Neuron (in vitro differentiated cells): ENCODE measurements around the gene MAP1B.

Source experiments
- H2AFZ ChIP-seq: one replicate; pipeline ENCODE4 v1.6.1; 2013; ENCODE audit warnings: low read depth, mild to moderate bottlenecking, inconsistent platforms, low read length, moderate library complexity
- H3K27me3 ChIP-seq: one replicate; pipeline ENCODE4 v1.6.1; 2013; ENCODE audit warnings: low read length; ENCODE audit not compliant: insufficient read depth
- H3K36me3 ChIP-seq: one replicate; pipeline ENCODE4 v1.6.1; 2013; ENCODE audit warnings: low read length; ENCODE audit not compliant: insufficient read depth
- H3K4me1 ChIP-seq: one replicate; pipeline ENCODE4 v1.6.1; 2013; ENCODE audit warnings: low read length; ENCODE audit not compliant: insufficient read depth
- H3K4me3 ChIP-seq: 2 replicates; pipeline ENCODE4 v1.5.1; 2013; ENCODE audit warnings: mild to moderate bottlenecking, low read length, moderate library complexity
- H3K9me3 ChIP-seq: one replicate; pipeline ENCODE4 v1.6.1; 2013; ENCODE audit warnings: low read length

The MAP1B gene

DNA sequence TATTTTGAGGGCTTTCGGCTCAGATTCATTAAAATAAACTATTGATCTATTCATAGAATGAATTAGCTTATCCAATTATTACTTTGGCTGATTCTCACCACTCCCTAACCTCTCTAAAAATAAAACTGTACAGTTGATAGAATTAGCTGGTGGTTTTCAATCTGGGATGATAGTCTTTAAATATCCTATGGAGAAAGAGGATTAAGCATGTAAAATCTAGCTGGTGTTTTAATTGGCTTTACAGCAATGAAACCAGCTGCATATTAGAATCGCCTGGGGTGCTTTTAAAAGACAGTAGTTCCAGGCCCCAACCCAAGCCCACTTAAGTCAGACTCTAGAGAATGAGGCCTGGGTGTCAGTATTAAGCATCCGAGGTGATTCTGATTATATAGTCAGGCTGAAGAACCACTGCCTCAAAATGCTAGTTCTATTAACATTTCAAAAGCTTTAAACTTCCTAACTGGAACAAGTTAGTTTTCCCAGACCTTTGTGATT, 95.1 kb downstream of the MAP1B start:
- H3K4me1 ChIP-seq = no peaks in the 10 kb centered on the region
- H3K36me3 ChIP-seq = peaks cover 99% of the 10 kb centered on the region
- no peak overlapping the region for H3K4me3 ChIP-seq
- no peak overlapping the region for H2AFZ ChIP-seq
- H3K27me3 ChIP-seq = no peaks in the 10 kb centered on the region
- peaks cover 2% of the 10 kb centered on the region for H3K9me3 ChIP-seq

DNA sequence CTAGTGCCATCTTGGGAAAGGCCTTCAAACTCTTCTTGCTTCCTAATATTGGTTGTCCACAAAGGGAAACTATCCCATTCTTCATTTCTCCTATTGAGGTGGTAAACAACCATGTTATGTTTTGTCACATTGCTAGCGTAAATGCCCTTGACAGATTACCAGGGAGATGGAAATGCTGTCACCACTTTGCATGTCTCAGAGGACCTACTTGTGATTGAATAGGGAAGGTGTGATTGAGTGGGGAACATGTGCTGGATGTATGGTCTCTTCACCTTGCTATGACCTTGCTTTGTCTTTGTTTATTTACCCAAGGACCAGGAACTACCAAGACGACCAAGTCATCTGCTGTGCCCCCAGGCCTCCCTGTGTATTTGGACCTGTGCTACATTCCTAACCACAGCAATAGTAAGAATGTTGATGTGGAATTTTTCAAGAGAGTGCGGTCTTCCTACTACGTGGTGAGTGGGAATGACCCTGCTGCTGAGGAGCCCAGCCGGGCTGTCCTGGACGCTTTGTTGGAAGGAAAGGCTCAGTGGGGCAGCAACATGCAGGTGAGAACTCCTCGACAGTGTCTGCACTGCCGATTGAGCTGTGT, 96.1 kb downstream of the MAP1B start:
- Histone ChIP-seq H3K36me3 (peaks cover 99% of the 10 kb centered on the region), H3K27me3 (no peaks in the 10 kb centered on the region), H3K4me1 (peaks cover 5% of the 10 kb centered on the region), H2AFZ (no peak overlapping the region), H3K9me3 (no peaks in the 10 kb centered on the region), H3K4me3 (no peak overlapping the region)

DNA sequence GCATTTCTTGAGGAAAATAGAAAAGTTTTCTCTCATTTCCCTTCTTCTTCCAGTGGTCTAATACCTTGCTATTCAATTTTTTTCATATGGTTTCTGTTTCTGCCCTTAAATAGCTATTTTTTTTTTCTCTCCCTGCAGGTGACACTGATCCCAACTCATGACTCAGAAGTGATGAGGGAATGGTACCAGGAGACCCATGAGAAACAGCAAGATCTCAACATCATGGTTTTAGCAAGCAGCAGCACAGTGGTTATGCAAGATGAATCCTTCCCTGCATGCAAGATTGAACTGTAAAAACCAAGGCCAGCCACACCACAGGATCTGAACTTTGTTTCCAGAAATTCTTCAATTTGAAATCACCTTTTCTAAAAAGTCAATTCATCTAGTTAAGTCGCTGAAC, 97.7 kb downstream of the MAP1B start:
- H3K36me3 ChIP-seq = peaks cover 96% of the 10 kb centered on the region

DNA sequence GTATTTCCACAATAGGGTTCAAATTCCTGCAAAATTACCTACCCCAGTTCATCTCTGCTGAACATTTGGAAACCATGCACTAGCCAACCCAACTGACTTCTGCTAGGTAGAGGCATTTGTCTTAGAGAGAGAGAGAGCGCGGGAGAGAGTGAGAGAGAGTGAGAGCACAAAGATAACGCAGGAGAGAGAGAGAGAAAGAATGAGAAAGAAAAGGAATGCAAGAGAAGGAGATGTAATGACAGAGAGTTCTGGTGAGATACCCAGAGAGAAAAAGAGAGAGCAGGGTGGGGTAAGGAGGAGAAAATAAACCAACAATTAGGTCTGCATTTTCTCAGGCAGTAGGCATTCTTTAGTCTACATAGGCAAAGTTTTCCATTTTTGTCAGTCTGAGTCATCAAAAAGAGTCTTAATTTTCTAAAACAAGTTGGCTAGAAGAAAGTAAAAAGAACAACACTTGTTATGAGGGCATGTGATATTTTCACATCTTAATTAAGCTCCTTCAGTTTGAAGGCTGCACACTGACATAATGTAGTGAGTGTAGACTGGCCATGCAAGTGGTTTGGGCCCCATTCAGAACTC, 98.2 kb downstream of the MAP1B start:
- no peak overlapping the region for H3K4me3 ChIP-seq
- H3K36me3 ChIP-seq = peaks cover 90% of the 10 kb centered on the region
- no peak overlapping the region for H2AFZ ChIP-seq
- no peaks in the 10 kb centered on the region for H3K9me3 ChIP-seq
- no peaks in the 10 kb centered on the region for H3K27me3 ChIP-seq
- H3K4me1 ChIP-seq = peaks cover 23% of the 10 kb centered on the region

More for the DNA sequence above, 97.7 kb downstream of the MAP1B start:
- Histone ChIP-seq H3K4me1 (peaks cover 18% of the 10 kb centered on the region), H3K4me3 (no peak overlapping the region), H3K27me3 (no peaks in the 10 kb centered on the region), H2AFZ (no peak overlapping the region), H3K9me3 (no peaks in the 10 kb centered on the region)

DNA sequence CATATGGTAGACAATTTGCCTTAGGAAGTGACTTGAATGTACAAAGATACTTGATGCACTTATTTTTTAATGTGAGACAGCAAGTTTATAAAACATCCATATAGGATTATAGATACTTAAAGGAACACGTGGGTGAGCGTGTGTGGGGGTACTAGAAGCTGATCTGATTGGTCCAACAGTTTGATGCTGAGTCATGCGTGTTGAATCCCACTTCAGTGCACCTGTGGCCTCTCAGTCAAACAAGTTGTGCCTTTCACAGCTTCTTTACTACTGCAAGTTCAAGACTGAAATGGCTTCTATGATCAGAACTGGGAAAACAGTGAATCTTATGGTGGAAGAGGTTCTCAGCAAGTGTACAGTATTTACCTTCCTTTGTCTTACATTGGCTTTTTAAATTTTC, 98.9 kb downstream of the MAP1B start:
- peaks cover 84% of the 10 kb centered on the region for H3K36me3 ChIP-seq
- no peak overlapping the region for H3K4me3 ChIP-seq
- no peak overlapping the region for H2AFZ ChIP-seq
- no peaks in the 10 kb centered on the region for H3K27me3 ChIP-seq
- peaks cover 24% of the 10 kb centered on the region for H3K4me1 ChIP-seq
- no peaks in the 10 kb centered on the region for H3K9me3 ChIP-seq

DNA sequence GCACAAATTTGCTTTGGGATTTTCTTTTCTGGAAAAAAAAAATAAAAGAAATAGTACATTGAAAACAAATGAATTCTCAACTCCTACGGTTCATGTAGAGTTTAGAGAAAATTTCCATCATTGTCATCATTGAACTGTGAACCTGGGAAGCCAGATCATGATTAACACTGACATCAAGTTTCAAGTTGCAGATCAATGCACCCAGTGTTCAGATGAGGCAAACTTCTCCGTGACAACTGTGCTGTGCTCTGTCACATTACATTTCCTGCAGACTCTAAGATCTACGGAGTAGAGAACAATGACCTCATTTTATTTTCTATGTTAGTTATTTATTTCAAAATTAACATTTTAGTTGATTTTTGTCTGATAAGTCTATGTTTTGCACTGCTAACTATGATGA, 99.7 kb downstream of the MAP1B start:
- Histone ChIP-seq H3K4me3 (no peak overlapping the region), H3K36me3 (peaks cover 76% of the 10 kb centered on the region), H2AFZ (no peak overlapping the region), H3K9me3 (no peaks in the 10 kb centered on the region), H3K27me3 (no peaks in the 10 kb centered on the region), H3K4me1 (peaks cover 24% of the 10 kb centered on the region)

DNA sequence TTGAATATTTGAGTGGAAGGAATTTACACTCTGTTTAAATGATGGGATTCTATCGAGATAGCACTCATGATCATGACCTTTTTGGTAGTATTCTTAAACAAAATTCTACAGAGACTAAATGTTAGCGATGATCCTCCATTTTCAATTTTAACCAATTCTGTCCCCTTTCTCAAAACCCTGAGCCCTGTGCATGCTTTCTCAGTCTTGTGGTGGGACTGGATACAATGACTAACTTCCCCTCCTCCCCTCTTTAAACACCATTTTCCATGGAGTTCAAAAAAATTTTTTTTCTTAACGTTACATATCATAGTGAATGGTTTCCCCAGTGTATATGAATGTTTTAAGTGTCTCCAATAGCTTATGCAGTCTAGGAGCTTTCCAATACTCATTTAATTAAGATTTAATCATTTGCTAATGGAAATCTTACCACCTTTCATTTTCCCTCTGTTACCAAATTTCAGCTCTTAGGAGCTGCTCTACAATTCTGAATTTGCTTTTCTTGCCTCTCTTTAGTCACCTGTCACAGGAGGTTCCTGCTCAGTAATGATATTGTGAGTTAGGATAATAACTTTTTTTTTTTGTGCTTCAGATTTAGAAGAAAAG, 101.2 kb downstream of the MAP1B start:
- Histone ChIP-seq H3K36me3 (peaks cover 62% of the 10 kb centered on the region), H3K9me3 (no peaks in the 10 kb centered on the region), H3K4me1 (peaks cover 24% of the 10 kb centered on the region), H3K27me3 (no peaks in the 10 kb centered on the region), H3K4me3 (no peak overlapping the region), H2AFZ (no peak overlapping the region)

DNA sequence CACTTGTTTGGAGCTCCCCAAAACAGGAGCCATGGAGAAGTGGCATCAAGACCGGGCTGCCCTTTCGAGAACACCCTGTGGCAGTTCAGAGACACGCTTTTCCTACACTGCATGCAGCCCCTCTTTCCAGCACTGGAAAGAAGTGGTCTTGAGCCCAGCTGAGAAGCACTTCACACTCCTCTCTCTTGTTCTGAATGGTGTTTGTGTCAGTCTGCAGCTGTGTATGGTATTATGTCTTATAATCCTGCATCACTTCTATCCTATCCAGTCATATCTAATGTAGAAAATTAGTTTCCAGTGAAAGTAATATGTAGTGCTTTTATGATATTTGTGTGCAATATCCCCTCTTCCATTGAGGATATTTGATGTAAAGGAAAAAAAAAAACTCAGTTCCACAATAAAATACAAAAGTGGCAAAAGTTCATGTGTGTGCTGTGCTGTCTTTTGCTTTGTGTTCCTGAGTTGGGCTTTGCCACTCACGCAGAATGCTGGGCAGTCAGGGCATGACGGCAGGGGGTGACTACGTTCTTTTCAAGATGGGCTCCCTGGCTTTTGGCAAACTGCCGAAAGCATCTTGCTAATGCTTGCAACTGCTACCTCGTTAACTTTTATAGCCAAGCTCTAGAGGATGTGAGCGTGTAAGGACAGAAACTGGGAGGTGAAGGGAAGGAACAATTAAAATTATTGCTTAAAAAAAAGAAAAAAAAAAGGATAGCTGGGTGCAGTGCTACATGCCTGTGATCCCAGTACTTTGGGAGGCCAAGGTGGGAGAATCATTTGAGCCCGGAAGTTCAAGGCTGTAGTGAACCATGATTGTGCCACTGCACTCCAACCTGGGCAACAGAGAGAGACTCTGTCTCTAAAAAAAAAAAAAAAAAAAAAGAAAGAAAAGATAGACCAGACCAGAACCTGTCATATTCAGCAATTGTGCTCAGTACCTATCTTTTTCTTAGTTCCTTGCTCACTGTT, 102.2 kb downstream of the MAP1B start:
- peaks cover 52% of the 10 kb centered on the region for H3K36me3 ChIP-seq
- H3K4me3 ChIP-seq = no peak overlapping the region
- H2AFZ ChIP-seq = no peak overlapping the region

DNA sequence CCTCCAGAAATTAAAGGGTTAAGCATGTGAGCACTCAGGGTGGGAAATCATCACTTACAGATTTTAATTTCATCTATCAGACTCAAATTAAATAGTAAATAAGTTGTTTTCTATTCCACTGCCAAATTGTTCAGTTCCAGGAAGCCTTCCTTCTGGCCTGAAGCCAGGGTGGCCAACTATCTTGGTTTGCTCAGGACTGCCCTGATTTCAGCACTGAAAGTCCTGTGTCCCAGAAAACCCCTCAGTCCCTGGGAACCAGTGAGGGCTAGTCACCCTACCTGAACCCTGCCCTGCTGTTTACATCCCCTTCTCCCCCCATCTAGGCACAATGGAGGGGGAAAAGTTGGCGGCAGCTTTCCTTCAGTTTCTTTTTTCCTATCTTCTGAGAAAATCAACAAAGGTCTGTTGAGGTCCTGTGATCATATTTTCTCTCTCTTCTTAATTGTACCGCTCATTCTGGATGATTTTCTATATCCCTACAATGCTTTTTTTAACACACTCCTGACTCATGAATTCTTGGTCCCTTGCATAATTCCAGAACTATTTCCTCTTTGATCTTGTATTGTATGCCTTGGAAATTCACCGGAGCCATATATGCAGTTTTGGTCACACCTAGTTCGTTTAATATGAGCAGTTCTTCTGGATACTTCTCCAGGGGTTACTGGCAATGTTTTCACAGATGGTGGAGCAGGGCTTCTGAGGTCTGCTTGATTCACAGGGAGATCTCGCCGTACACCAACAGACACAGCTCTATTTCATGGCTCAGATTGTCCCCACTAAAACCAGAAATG, 103.8 kb downstream of the MAP1B start:
- peaks cover 35% of the 10 kb centered on the region for H3K36me3 ChIP-seq

More for the DNA sequence above, 102.2 kb downstream of the MAP1B start:
- H3K27me3 ChIP-seq = no peaks in the 10 kb centered on the region
- no peaks in the 10 kb centered on the region for H3K9me3 ChIP-seq
- H3K4me1 ChIP-seq = peaks cover 24% of the 10 kb centered on the region

DNA sequence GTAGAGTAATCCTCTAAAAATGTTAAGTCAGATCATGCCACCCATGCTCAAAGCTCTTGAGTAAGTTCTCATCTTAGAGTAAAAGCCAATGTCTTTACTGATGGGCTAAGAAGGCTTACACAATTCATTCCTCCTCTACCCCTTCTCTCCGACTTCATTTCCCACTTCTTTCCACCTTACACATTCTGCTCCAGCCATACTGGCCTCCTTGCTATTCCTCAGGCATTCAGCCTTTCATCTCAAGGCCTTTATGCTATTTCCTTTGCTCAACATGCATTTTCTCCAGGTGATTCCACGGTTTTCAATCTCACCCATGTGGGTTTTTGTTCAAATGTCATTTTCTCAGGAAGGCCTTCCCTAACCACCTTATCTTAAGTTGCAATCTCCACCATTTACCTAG, 104.9 kb downstream of the MAP1B start:
- Histone ChIP-seq H3K4me1 (peaks cover 24% of the 10 kb centered on the region), H3K27me3 (no peaks in the 10 kb centered on the region), H3K36me3 (peaks cover 24% of the 10 kb centered on the region), H2AFZ (no peak overlapping the region), H3K4me3 (no peak overlapping the region), H3K9me3 (no peaks in the 10 kb centered on the region)

More for the DNA sequence above, 103.8 kb downstream of the MAP1B start:
- no peak overlapping the region for H2AFZ ChIP-seq
- H3K27me3 ChIP-seq = no peaks in the 10 kb centered on the region
- H3K4me1 ChIP-seq = peaks cover 24% of the 10 kb centered on the region
- no peak overlapping the region for H3K4me3 ChIP-seq
- no peaks in the 10 kb centered on the region for H3K9me3 ChIP-seq

DNA sequence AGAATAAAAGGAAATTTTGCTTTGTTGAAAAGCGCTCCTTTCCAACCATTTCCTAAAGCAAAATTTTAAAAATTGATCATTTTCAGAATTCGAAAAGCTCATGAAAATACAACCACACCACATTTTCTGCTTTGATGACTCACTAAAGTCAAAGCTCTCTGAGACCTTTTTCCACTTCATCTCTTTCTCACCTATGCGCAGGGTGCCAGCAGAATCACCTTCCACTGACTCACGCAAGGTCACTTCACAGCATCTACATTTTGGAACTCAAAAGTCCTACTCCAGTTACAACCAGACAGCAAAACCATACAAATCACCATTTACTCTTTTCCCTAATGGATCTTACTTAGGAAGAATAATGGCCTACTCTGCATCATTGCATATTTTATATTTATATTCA, 106.2 kb downstream of the MAP1B start:
- H3K4me1 ChIP-seq = peaks cover 18% of the 10 kb centered on the region
- no peak overlapping the region for H3K4me3 ChIP-seq
- no peak overlapping the region for H2AFZ ChIP-seq
- H3K9me3 ChIP-seq = no peaks in the 10 kb centered on the region
- no peaks in the 10 kb centered on the region for H3K27me3 ChIP-seq
- H3K36me3 ChIP-seq = peaks cover 22% of the 10 kb centered on the region

DNA sequence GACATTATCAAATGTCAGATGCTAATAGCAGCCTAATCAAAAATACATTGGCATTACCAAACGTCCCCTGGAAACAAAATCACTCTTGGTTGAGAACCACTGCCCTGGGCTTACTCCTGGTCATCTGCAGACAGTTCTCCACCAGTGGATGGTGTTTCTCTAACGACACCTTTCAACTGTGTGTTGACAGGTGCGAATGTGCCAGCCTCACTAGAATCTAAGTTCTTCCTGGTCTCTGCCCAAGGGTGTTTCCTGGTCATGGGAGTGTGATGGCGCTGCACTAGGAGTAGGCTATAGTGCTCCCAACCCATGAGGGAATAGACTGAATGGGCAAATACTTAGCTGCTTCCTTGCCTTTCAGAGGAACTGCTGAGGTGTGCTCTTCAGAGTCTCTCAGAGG, 106.9 kb downstream of the MAP1B start:
- Histone ChIP-seq H2AFZ (no peak overlapping the region), H3K27me3 (no peaks in the 10 kb centered on the region), H3K4me3 (no peak overlapping the region), H3K36me3 (peaks cover 22% of the 10 kb centered on the region), H3K9me3 (no peaks in the 10 kb centered on the region), H3K4me1 (peaks cover 11% of the 10 kb centered on the region)
